OCI-LY7 (cell line): ENCODE measurements around the gene PFDN1. TPM values are rescaled to one million over a fixed set of nuclear protein-coding genes. Genes with fewer than 3 reads are reported as not detected.
A peak's percentile ranks its signal among the peaks of the same experiment; 100 is the strongest.

Experiments used
- Bru-seq: library from RNA; stranded (reverse); fragments of 400-500 nt; gene quantifications from one replicate; lab custom pipeline; 2021; lab: Mats Ljungman, UMichigan
- BruChase-seq, 2 experiments: library from RNA; stranded (reverse); fragments of 400-500 nt; gene quantifications; one replicate each; lab custom pipeline; 2021; lab: Mats Ljungman, UMichigan
- BruUV-seq: library from RNA; stranded (reverse); fragments of 400-500 nt; replicated peaks from 2 replicates; lab custom pipeline; 2021; lab: Mats Ljungman, UMichigan
- CTCF ChIA-PET: fragments of 300-600 bp; sonication (Branson Sonifier 250); formaldehyde crosslinking; loops from one replicate; lab custom pipeline; 2022; ENCODE audit warnings: antibody characterized with exemption; ENCODE audit not compliant: unreplicated experiment; lab: Charles Lee
- POLR2A ChIA-PET: fragments of 300-600 bp; sonication (Branson Sonifier 250); formaldehyde crosslinking; loops from one replicate; lab custom pipeline; 2022; ENCODE audit warnings: antibody characterized with exemption; lab: Charles Lee
- DNase-seq: peaks from one replicate; pipeline ENCODE4 v3.0.0-alpha.2; 2015; ENCODE audit warnings: low spot score
- H2AFZ ChIP-seq: fragments of 200-600 bp; sonication (generic), shearing (Covaris generic); 2 replicates; pipeline ENCODE4 v1.6.1; 2014; ENCODE audit warnings: mild to moderate bottlenecking, antibody characterized with exemption, low read length, moderate library complexity
- H3K27ac ChIP-seq: fragments of 200-600 bp; sonication (generic); 2 replicates; pipeline ENCODE4 v1.5.1; 2014; ENCODE audit warnings: mixed run types, low read depth, mild to moderate bottlenecking, moderate library complexity, low read length, inconsistent platforms; ENCODE audit not compliant: poor library complexity, severe bottlenecking
- H3K36me3 ChIP-seq: fragments of 200-600 bp; sonication (generic); 2 replicates; pipeline ENCODE4 v1.6.1; 2014; ENCODE audit warnings: mild to moderate bottlenecking, antibody characterized with exemption, low read length, moderate library complexity, mixed read lengths; ENCODE audit not compliant: insufficient read depth
- H3K4me1 ChIP-seq: fragments of 200-600 bp; sonication (generic); 2 replicates; pipeline ENCODE4 v1.5.1; 2014; ENCODE audit warnings: mild to moderate bottlenecking, low read length; ENCODE audit not compliant: insufficient read depth, poor library complexity, severe bottlenecking
- H3K4me2 ChIP-seq: fragments of 200-600 bp; sonication (generic); 2 replicates; pipeline ENCODE4 v1.6.1; 2014; ENCODE audit warnings: mild to moderate bottlenecking, low read length
- H3K4me3 ChIP-seq: fragments of 200-600 bp; sonication (generic); 2 replicates; pipeline ENCODE4 v1.5.1; 2014; ENCODE audit warnings: mild to moderate bottlenecking, low read depth, low read length; ENCODE audit not compliant: poor library complexity, severe bottlenecking
- H3K79me2 ChIP-seq: fragments of 200-600 bp; sonication (generic); 2 replicates; pipeline ENCODE4 v1.6.1; 2016; ENCODE audit warnings: low read depth, mild to moderate bottlenecking, low read length, moderate library complexity, mixed read lengths; ENCODE audit not compliant: insufficient read depth
- H3K9me2 ChIP-seq: fragments of 200-600 bp; sonication (generic); 2 replicates; pipeline ENCODE4 v1.6.1; 2016; ENCODE audit warnings: mild to moderate bottlenecking, low read length, mixed read lengths; ENCODE audit not compliant: insufficient read depth
- H3K9me3 ChIP-seq: fragments of 200-600 bp; sonication (generic); 2 replicates; pipeline ENCODE4 v1.6.1; 2014; ENCODE audit warnings: mild to moderate bottlenecking, mixed run types, low read length, mixed read lengths
- H4K20me1 ChIP-seq: fragments of 200-600 bp; sonication (generic); 2 replicates; pipeline ENCODE4 v1.6.1; 2014; ENCODE audit warnings: mild to moderate bottlenecking, antibody characterized with exemption, low read length, moderate library complexity, mixed read lengths; ENCODE audit not compliant: insufficient read depth
- CTCF ChIP-seq: fragments of 200-600 bp; sonication (generic); conservative IDR thresholded peaks from 2 replicates; pipeline ENCODE4 v1.5.1; 2014; ENCODE audit warnings: mild to moderate bottlenecking, antibody characterized with exemption, low read length, moderate library complexity, mixed read lengths
- EZH2phosphoT487 ChIP-seq: fragments of 200-600 bp; sonication (generic); IDR thresholded peaks from 2 replicates; pipeline ENCODE4 v1.6.1; 2018; ENCODE audit warnings: low read depth, borderline replicate concordance, mild to moderate bottlenecking, mixed run types, antibody characterized with exemption, low read length, moderate library complexity, mixed read lengths
- intact Hi-C: fragments of 100-400 bp; cut with micrococcal nuclease; formaldehyde crosslinking; loops from one replicate; pipeline ENCODE4 v1.10.0; 2022; ENCODE audit not compliant: unreplicated experiment
- long read RNA-seq: library from polyadenylated mRNA; stranded (forward); transcript quantifications from one replicate; pipeline ENCODE4 v2.0.0, GENCODE V29; 2022
- total RNA-seq, 2 experiments: library from RNA; depleted of rRNA in 1 of 2; stranded (reverse); fragments of >200 nt in 1 of 2; shearing (Covaris generic) in 1 of 2; gene quantifications; 2 replicates each; pipeline ENCODE4 v1.2.3, GENCODE V29; 2014 to 2022

Gene PFDN1
- total RNA-seq (2014; rRNA removed; shearing (Covaris generic)) (36.6 and 51.3 TPM in 2 replicates), total RNA-seq (2022) (73.9 and 82.1 TPM in 2 replicates), Bru-seq, nascent RNA (percentile 87 among the genes with signal in this experiment), BruChase-seq, experiment 1, labeled RNA remaining after a 6-hour chase (percentile 85 among the genes with signal in this experiment), BruChase-seq, experiment 2, labeled RNA remaining after a 2-hour chase (percentile 78 among the genes with signal in this experiment)
- long read RNA-seq, transcript PFDN1-205 (3 exons, 900 nt) = minor isoform, 5 of 208 reads
- long read RNA-seq, transcript PFDN1-201 (4 exons, 1,352 nt) = major isoform, 180 of 208 reads
- long read RNA-seq, partial matches to known transcripts = 0 of 208 reads
- long read RNA-seq, other reads (novel, unspliced or antisense) = 19 of 208 reads

- H3K4me2 ChIP-seq = peak within 1 kb of the TSS; percentile 88
- ChIA-PET CTCF (interaction anchor here (0.6 kb wide), 1 partner anchor 189 kb away, joined by 3 read pairs; the partner anchor contains the start of gene PURA), POLR2A (interaction anchor here (0.6 to 1.9 kb wide), 18 partner anchors 9 to 1718 kb away, joined by 3 to 8 read pairs (median 4); partner anchors contain the start of gene HBEGF)
- H3K79me2 ChIP-seq = peaks cover 26% of the 10 kb centered on the region
- intact Hi-C loops = loop anchor here (2.0 kb wide), 1 partner anchor 44 kb away; the partner anchor contains the start of gene HBEGF
- H3K4me1 ChIP-seq = peaks cover 18% of the 10 kb centered on the region
- no peaks in the 10 kb centered on the region for H4K20me1 ChIP-seq
- H3K27ac ChIP-seq = peak within 1 kb of the TSS; percentile 26
- no peaks in the 10 kb centered on the region for H3K9me2 ChIP-seq
- H3K4me3 ChIP-seq = peak within 1 kb of the TSS; percentile 98
- H3K9me3 ChIP-seq = no peaks in the 10 kb centered on the region
- BruUV-seq = TSS peak; percentile 98
- DNase-seq = peak; percentile 98
- H3K36me3 ChIP-seq = peaks cover 22% of the 10 kb centered on the region
- TF ChIP-seq EZH2phosphoT487 (no peak), CTCF (no peak)
- peak within 1 kb of the TSS; percentile 100 for H2AFZ ChIP-seq
These were observed at the start of gene PFDN1 for GRCh38 chr5:140302786-140303639. TSS of gene PFDN1 (minus strand) at chr5:140303101. CDS start at chr5:140303073, 28 bp downstream.

- Histone ChIP-seq H3K9me2 (no peaks in the 10 kb centered on the region), H3K79me2 (no peaks in the 10 kb centered on the region), H3K9me3 (no peaks in the 10 kb centered on the region), H4K20me1 (no peaks in the 10 kb centered on the region), H2AFZ (peak overlapping the region; percentile 24; the same call in 1 of the 2 replicates), H3K4me2 (peak overlapping the region; percentile 28; the same call in 1 of the 2 replicates), H3K4me1 (peaks cover 31% of the 10 kb centered on the region), H3K4me3 (no peak overlapping the region), H3K27ac (no peak overlapping the region), H3K36me3 (no peaks in the 10 kb centered on the region)
- CTCF ChIA-PET = interaction anchor here (1.0 to 4.8 kb wide), 5 partner anchors 9 to 112 kb away, joined by 3 to 40 read pairs (median 4); no protein-coding TSS in a partner anchor
- POLR2A ChIA-PET = interaction anchor here (0.7 to 5.6 kb wide), 7 partner anchors 9 to 287 kb away, joined by 3 to 47 read pairs (median 5); no protein-coding TSS in a partner anchor
- BruUV-seq = no TSS peak
- no peak for TF ChIP-seq EZH2phosphoT487
- peak; percentile 99 for TF ChIP-seq CTCF
- DNase-seq = peak; percentile 84
- intact Hi-C loops = loop anchor here (1.0 kb wide), 1 partner anchor 107 kb away; no protein-coding TSS in a partner anchor
These were observed 48.9 kb upstream of the PFDN1 start for GRCh38 chr5:140351609-140352334.
